HepG2 (cell line): ENCODE data around the gene SUN5. TPM values are rescaled to one million over a fixed set of nuclear protein-coding genes. Genes with fewer than 3 reads are reported as not detected.

Experiments used
- BRCA1 ChIP-seq: sonication (generic); formaldehyde crosslinking; IDR thresholded peaks from 2 replicates; pipeline ENCODE4 v1.4.0; 2020; ENCODE audit warnings: missing genetic modification reagents
- DPF2 ChIP-seq: sonication (generic); formaldehyde crosslinking; IDR thresholded peaks from 2 replicates; pipeline ENCODE4 v1.4.0; 2020; ENCODE audit warnings: mild to moderate bottlenecking, low read depth, missing genetic modification reagents, borderline replicate concordance
- GTF3A ChIP-seq: sonication (generic); formaldehyde crosslinking; conservative IDR thresholded peaks from 2 replicates; pipeline ENCODE4 v1.4.0; 2020; ENCODE audit warnings: mild to moderate bottlenecking, missing genetic modification reagents
- HMG20A ChIP-seq: IDR thresholded peaks from 2 replicates; pipeline ENCODE4 v1.6.1; 2016; ENCODE audit warnings: borderline replicate concordance
- HOXA7 ChIP-seq: sonication (generic); formaldehyde crosslinking; IDR thresholded peaks from 2 replicates; pipeline ENCODE4 v1.8.1; 2022; ENCODE audit warnings: mild to moderate bottlenecking, missing genetic modification reagents, moderate library complexity
- HOXD1 ChIP-seq: sonication (generic); formaldehyde crosslinking; IDR thresholded peaks from 2 replicates; pipeline ENCODE4 v1.5.0; 2020; ENCODE audit warnings: missing genetic modification reagents
- JUND ChIP-seq: sonication (generic); formaldehyde crosslinking; IDR thresholded peaks from 2 replicates; pipeline ENCODE4 v1.8.0; 2022; ENCODE audit warnings: mild to moderate bottlenecking, missing genetic modification reagents
- KLF13 ChIP-seq: sonication (generic); formaldehyde crosslinking; IDR thresholded peaks from 2 replicates; pipeline ENCODE4 v1.4.0; 2020; ENCODE audit warnings: mild to moderate bottlenecking, missing genetic modification reagents
- NCOR1 ChIP-seq: fragments of 200-600 bp; sonication (generic); IDR thresholded peaks from 2 replicates; pipeline ENCODE4 v1.7.0; 2017; ENCODE audit warnings: antibody characterized with exemption, low read length, borderline replicate concordance
- NFIB ChIP-seq: sonication (generic); formaldehyde crosslinking; IDR thresholded peaks from 2 replicates; pipeline ENCODE4 v1.9.0; 2021; ENCODE audit warnings: missing genetic modification reagents, mild to moderate bottlenecking, borderline replicate concordance
- RAD21 ChIP-seq: fragments of 450-650 bp; formaldehyde crosslinking; IDR thresholded peaks from 2 replicates; pipeline ENCODE4 v1.5.0; 2020; ENCODE audit warnings: mild to moderate bottlenecking
- RBFOX2 ChIP-seq: fragments of 200-400 bp; formaldehyde crosslinking; IDR thresholded peaks from 2 replicates; pipeline ENCODE4 v1.6.1; 2017; ENCODE audit warnings: low read depth, mild to moderate bottlenecking, low read length
- SNAI1 ChIP-seq: sonication (generic); formaldehyde crosslinking; IDR thresholded peaks from 2 replicates; pipeline ENCODE4 v1.5.0; 2020; ENCODE audit warnings: mild to moderate bottlenecking, missing genetic modification reagents, borderline replicate concordance
- TEAD2 ChIP-seq: sonication (generic); formaldehyde crosslinking; IDR thresholded peaks from 2 replicates; pipeline ENCODE4 v1.9.0; 2021; ENCODE audit warnings: missing genetic modification reagents
- ZFX ChIP-seq: sonication (generic); formaldehyde crosslinking; IDR thresholded peaks from 2 replicates; pipeline ENCODE4 v1.4.0; 2020; ENCODE audit warnings: mild to moderate bottlenecking, low read depth, missing genetic modification reagents, moderate library complexity
- ZNF20 ChIP-seq: sonication (generic); formaldehyde crosslinking; IDR thresholded peaks from 2 replicates; pipeline ENCODE4 v1.4.0; 2020; ENCODE audit warnings: mild to moderate bottlenecking, moderate library complexity, missing genetic modification reagents
- ZNF746 ChIP-seq: sonication (generic); formaldehyde crosslinking; IDR thresholded peaks from 2 replicates; pipeline ENCODE4 v1.8.0; 2022; ENCODE audit warnings: mild to moderate bottlenecking, missing genetic modification reagents
- ZNF891 ChIP-seq: sonication (generic); formaldehyde crosslinking; IDR thresholded peaks from 2 replicates; pipeline ENCODE4 v1.5.0; 2020; ENCODE audit warnings: mild to moderate bottlenecking, missing genetic modification reagents
- polyA plus RNA-seq, 8 experiments: library from polyadenylated mRNA; depleted of rRNA in 3 of 8; stranded (reverse) in 7 of 8; unstranded in 1 of 8; fragments of >200 nt; fragmentation: Illumina TruSeq in 4 of 8; extraction: Trizol in 4 of 8; gene quantifications; 2 replicates each; pipeline versions ENCODE4 v1.2.1 to v1.2.3, GENCODE V29; 2011 to 2016; ENCODE audit warnings: low read depth in 4 of 8, missing spikeins in 1 of 8, mixed read lengths in 1 of 8; ENCODE audit not compliant: insufficient read depth in 1 of 8
- total RNA-seq, 5 experiments: library from RNA; depleted of rRNA; stranded (reverse); fragments of >200 nt; fragmentation: Illumina TruSeq; extraction: Trizol; gene quantifications; 2 replicates each; pipeline ENCODE4 v1.2.3, GENCODE V29; 2016; ENCODE audit warnings: low read depth in 1 of 5
- TF ChIP-seq, protein P1 (sequence below): sonication (generic); formaldehyde crosslinking; IDR thresholded peaks from 2 replicates; pipeline ENCODE4 v1.5.1; 2020; ENCODE audit warnings: mild to moderate bottlenecking, moderate library complexity, missing genetic modification reagents
- TF ChIP-seq, protein P2 (sequence below): sonication (generic); formaldehyde crosslinking; IDR thresholded peaks from 2 replicates; pipeline ENCODE4 v1.4.0; 2020; ENCODE audit warnings: mild to moderate bottlenecking, missing genetic modification reagents
- TF ChIP-seq, protein P3 (sequence below): sonication (generic); formaldehyde crosslinking; IDR thresholded peaks from 2 replicates; pipeline ENCODE4 v1.9.0; 2021; ENCODE audit warnings: missing genetic modification reagents, mild to moderate bottlenecking, borderline replicate concordance
- TF ChIP-seq, protein P4 (sequence below): sonication (generic); formaldehyde crosslinking; IDR thresholded peaks from 2 replicates; pipeline ENCODE4 v1.4.0; 2020; ENCODE audit warnings: missing genetic modification reagents

SUN5 gene
- total and polyA plus RNA-seq, 2 of the 13 experiments (the other 11 are each of a cell fraction or from before 2014, with no cell fraction given): not detected

DNA sequence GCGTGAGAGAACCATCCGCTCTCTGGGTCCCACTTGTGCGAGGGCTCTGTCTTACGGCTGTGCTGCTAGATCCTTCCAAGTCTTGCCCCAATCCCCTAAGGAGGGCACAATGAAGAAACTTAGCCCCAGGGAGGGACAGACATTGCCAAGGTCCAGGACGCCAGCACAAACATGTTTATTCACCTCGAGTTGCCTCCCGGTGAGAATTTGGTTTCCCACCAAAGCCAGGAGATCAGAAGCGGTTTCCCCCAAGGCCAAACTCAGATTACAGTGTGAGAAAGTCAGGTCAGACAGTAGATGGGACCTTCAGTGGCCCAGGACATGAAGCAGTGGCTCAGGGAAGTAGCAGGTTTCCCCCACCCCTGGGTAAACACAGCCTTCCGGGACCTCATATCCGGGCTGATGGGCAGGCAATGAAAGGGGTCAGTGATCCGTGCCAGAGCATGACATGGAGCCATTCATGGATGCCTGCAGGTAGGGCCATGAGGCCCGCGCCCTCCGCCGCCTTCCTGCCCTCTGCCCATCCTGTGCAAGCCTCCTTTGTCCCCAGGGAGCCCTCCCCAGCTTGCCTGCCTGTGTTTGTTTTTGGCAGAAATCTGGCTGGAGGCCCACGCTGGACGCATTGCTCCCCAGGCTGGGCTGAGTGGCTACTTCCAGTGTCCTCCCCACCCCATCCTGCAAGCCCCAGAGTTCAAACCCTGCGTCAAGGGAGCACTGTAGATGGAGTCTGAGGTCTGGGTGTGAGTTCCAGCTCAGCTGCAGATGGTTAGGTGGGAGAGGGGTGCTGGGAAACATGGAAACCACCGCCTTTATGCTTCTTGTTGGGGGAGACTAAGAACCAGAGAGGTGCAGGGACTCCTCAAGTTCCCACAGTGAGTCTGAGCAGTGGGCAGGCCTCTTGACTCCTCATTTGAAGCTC lies 5.2 kb upstream of the SUN5 start (continued):
- TF ChIP-seq, protein P1, sequence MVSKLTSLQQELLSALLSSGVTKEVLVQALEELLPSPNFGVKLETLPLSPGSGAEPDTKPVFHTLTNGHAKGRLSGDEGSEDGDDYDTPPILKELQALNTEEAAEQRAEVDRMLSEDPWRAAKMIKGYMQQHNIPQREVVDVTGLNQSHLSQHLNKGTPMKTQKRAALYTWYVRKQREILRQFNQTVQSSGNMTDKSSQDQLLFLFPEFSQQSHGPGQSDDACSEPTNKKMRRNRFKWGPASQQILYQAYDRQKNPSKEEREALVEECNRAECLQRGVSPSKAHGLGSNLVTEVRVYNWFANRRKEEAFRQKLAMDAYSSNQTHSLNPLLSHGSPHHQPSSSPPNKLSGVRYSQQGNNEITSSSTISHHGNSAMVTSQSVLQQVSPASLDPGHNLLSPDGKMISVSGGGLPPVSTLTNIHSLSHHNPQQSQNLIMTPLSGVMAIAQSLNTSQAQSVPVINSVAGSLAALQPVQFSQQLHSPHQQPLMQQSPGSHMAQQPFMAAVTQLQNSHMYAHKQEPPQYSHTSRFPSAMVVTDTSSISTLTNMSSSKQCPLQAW (CRISPR knock-in tag): peak; percentile 97
- TF ChIP-seq ZNF20 (CRISPR knock-in tag) (no peak), NCOR1 (peak; percentile 54; the same call in 1 of the 2 replicates), KLF13 (CRISPR knock-in tag) (0 out of 2 replicates have a peak, but pooled peaks have one; percentile 25), HOXA7 (CRISPR knock-in tag) (no peak), HMG20A (CRISPR knock-in tag) (peak; percentile 92), NFIB (CRISPR knock-in tag) (0 out of 2 replicates have a peak, but pooled peaks have one; percentile 75), DPF2 (peak; percentile 99), GTF3A (CRISPR knock-in tag) (peak; percentile 99), BRCA1 (no peak), JUND (peak; percentile 84), ZNF746 (CRISPR knock-in tag) (peak; percentile 99), ZFX (CRISPR knock-in tag) (peak; percentile 96), ZNF891 (CRISPR knock-in tag) (peak; percentile 85), HOXD1 (no peak), RAD21 (CRISPR knock-in tag) (peak; percentile 46; the same call in 1 of the 2 replicates), TEAD2 (CRISPR knock-in tag) (no peak), RBFOX2 (peak; percentile 91), SNAI1 (CRISPR knock-in tag) (no peak)
- TF ChIP-seq, protein P2, sequence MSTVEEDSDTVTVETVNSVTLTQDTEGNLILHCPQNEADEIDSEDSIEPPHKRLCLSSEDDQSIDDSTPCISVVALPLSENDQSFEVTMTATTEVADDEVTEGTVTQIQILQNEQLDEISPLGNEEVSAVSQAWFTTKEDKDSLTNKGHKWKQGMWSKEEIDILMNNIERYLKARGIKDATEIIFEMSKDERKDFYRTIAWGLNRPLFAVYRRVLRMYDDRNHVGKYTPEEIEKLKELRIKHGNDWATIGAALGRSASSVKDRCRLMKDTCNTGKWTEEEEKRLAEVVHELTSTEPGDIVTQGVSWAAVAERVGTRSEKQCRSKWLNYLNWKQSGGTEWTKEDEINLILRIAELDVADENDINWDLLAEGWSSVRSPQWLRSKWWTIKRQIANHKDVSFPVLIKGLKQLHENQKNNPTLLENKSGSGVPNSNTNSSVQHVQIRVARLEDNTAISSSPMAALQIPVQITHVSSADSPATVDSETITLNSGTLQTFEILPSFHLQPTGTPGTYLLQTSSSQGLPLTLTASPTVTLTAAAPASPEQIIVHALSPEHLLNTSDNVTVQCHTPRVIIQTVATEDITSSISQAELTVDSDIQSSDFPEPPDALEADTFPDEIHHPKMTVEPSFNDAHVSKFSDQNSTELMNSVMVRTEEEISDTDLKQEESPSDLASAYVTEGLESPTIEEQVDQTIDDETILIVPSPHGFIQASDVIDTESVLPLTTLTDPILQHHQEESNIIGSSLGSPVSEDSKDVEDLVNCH (CRISPR knock-in tag): 0 out of 2 replicates have a peak, but pooled peaks have one; percentile 91
- TF ChIP-seq, protein P3, sequence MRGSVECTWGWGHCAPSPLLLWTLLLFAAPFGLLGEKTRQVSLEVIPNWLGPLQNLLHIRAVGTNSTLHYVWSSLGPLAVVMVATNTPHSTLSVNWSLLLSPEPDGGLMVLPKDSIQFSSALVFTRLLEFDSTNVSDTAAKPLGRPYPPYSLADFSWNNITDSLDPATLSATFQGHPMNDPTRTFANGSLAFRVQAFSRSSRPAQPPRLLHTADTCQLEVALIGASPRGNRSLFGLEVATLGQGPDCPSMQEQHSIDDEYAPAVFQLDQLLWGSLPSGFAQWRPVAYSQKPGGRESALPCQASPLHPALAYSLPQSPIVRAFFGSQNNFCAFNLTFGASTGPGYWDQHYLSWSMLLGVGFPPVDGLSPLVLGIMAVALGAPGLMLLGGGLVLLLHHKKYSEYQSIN: no peak
- TF ChIP-seq, protein P4, sequence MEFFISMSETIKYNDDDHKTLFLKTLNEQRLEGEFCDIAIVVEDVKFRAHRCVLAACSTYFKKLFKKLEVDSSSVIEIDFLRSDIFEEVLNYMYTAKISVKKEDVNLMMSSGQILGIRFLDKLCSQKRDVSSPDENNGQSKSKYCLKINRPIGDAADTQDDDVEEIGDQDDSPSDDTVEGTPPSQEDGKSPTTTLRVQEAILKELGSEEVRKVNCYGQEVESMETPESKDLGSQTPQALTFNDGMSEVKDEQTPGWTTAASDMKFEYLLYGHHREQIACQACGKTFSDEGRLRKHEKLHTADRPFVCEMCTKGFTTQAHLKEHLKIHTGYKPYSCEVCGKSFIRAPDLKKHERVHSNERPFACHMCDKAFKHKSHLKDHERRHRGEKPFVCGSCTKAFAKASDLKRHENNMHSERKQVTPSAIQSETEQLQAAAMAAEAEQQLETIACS (CRISPR knock-in tag): no peak
